GM23338 (cell line): ENCODE data around the gene NOL12. TPM values are rescaled to one million over a fixed set of nuclear protein-coding genes. Genes with fewer than 3 reads are reported as not detected.

Source experiments
- ATAC-seq: fragments of 200-7000 bp; cut with Tn5 transposase; 3 replicates; pipeline ENCODE4 v1.9.1; 2020
- DNase-seq: peaks from one replicate; pipeline ENCODE4 v3.0.0-alpha.2; 2015; ENCODE audit warnings: low spot score
- H2AFZ ChIP-seq: fragments of 200-600 bp; sonication (generic); 2 replicates; pipeline ENCODE4 v1.8.0; 2016; ENCODE audit warnings: antibody characterized with exemption, mild to moderate bottlenecking, moderate library complexity
- H3F3A ChIP-seq: fragments of 200-600 bp; sonication (generic); replicated peaks from 2 replicates; pipeline ENCODE4 v1.8.0; 2017; ENCODE audit warnings: antibody characterized with exemption, mixed run types, low read depth
- H3K27ac ChIP-seq: fragments of 200-600 bp; sonication (generic); 2 replicates; pipeline ENCODE4 v1.6.1; 2016; ENCODE audit warnings: low read depth
- H3K27me3 ChIP-seq: fragments of 200-600 bp; sonication (generic); 2 replicates; pipeline ENCODE4 v1.8.0; 2016; ENCODE audit warnings: mild to moderate bottlenecking, mixed run types, moderate library complexity; ENCODE audit not compliant: insufficient read depth
- H3K36me3 ChIP-seq: fragments of 200-600 bp; sonication (generic); 2 replicates; pipeline ENCODE4 v1.8.0; 2016; ENCODE audit warnings: mild to moderate bottlenecking; ENCODE audit not compliant: insufficient read depth
- H3K4me1 ChIP-seq: fragments of 200-600 bp; sonication (generic); 2 replicates; pipeline ENCODE4 v1.8.0; 2016; ENCODE audit warnings: mild to moderate bottlenecking, moderate library complexity; ENCODE audit not compliant: insufficient read depth
- H3K4me2 ChIP-seq: fragments of 200-600 bp; sonication (generic); 2 replicates; pipeline ENCODE4 v1.7.1; 2017; ENCODE audit warnings: mixed run types
- H3K4me3 ChIP-seq: fragments of 200-600 bp; sonication (generic); 2 replicates; pipeline ENCODE4 v1.6.1; 2016; ENCODE audit warnings: mixed run types
- H3K79me2 ChIP-seq: fragments of 200-600 bp; sonication (generic); replicated peaks from 2 replicates; pipeline ENCODE4 v1.8.0; 2017; ENCODE audit warnings: mild to moderate bottlenecking; ENCODE audit not compliant: insufficient read depth
- H3K9me2 ChIP-seq: fragments of 200-600 bp; sonication (generic); 2 replicates; pipeline ENCODE4 v1.8.0; 2017; ENCODE audit not compliant: insufficient read depth
- H4K20me1 ChIP-seq: fragments of 200-600 bp; sonication (generic); replicated peaks from 2 replicates; pipeline ENCODE4 v1.8.0; 2017; ENCODE audit warnings: mild to moderate bottlenecking; ENCODE audit not compliant: insufficient read depth
- H3K27ac Mint-ChIP-seq: 2 replicates; pipeline ENCODE4 v1.8.0; 2020; ENCODE audit warnings: inconsistent platforms, mild to moderate bottlenecking, moderate library complexity, mixed read lengths
- H3K27me3 Mint-ChIP-seq: 3 replicates; pipeline ENCODE4 v1.8.0; 2022; ENCODE audit warnings: low read depth, mild to moderate bottlenecking, moderate library complexity, mixed read lengths, inconsistent platforms; ENCODE audit not compliant: insufficient read depth, poor library complexity
- H3K36me3 Mint-ChIP-seq: 3 replicates; pipeline ENCODE4 v1.8.0; 2021; ENCODE audit warnings: low read depth, mild to moderate bottlenecking, inconsistent platforms, moderate library complexity, mixed read lengths
- H3K4me1 Mint-ChIP-seq: 3 replicates; pipeline ENCODE4 v1.8.0; 2020; ENCODE audit warnings: mild to moderate bottlenecking, inconsistent platforms, mixed read lengths
- H3K4me3 Mint-ChIP-seq: 3 replicates; pipeline ENCODE4 v1.8.0; 2021; ENCODE audit warnings: moderate library complexity, mild to moderate bottlenecking, inconsistent platforms, mixed read lengths
- H3K9me3 Mint-ChIP-seq: 3 replicates; pipeline ENCODE4 v1.8.0; 2020; ENCODE audit warnings: moderate library complexity, mild to moderate bottlenecking, inconsistent platforms, mixed read lengths
- CREB1 ChIP-seq: fragments of 250-450 bp; sonication (Bioruptor Pico); IDR thresholded peaks from 2 replicates; pipeline ENCODE4 v1.5.0; 2020; ENCODE audit warnings: low read depth, mild to moderate bottlenecking, moderate library complexity
- EZH2 ChIP-seq: fragments of 200-600 bp; sonication (generic); IDR thresholded peaks from one replicate; pipeline ENCODE4 v1.8.0; 2017; ENCODE audit warnings: antibody characterized with exemption, mild to moderate bottlenecking, low read depth; ENCODE audit not compliant: unreplicated experiment
- EZH2phosphoT487 ChIP-seq: fragments of 200-600 bp; sonication (generic); IDR thresholded peaks from one replicate; pipeline ENCODE4 v1.8.1; 2018; ENCODE audit warnings: antibody characterized with exemption; ENCODE audit not compliant: unreplicated experiment
- JUNB ChIP-seq: IDR thresholded peaks from one replicate; pipeline ENCODE4 v1.6.1; 2016; ENCODE audit warnings: antibody characterized with exemption; ENCODE audit not compliant: unreplicated experiment
- NANOG ChIP-seq: IDR thresholded peaks from 2 replicates; pipeline ENCODE4 v1.6.1; 2016; ENCODE audit warnings: antibody characterized with exemption, borderline replicate concordance
- POLR2AphosphoS5 ChIP-seq: IDR thresholded peaks from 2 replicates; pipeline ENCODE4 v1.6.1; 2016; ENCODE audit warnings: antibody characterized with exemption, low read depth
- STAT1 ChIP-seq: IDR thresholded peaks from one replicate; pipeline ENCODE4 v1.6.1; 2016; ENCODE audit warnings: antibody characterized with exemption; ENCODE audit not compliant: unreplicated experiment
- ZNF331 ChIP-seq: fragments of 250-450 bp; sonication (Bioruptor Pico); IDR thresholded peaks from 2 replicates; pipeline ENCODE4 v1.5.0; 2020; ENCODE audit warnings: low read depth, mild to moderate bottlenecking, moderate library complexity
- polyA plus RNA-seq: library from polyadenylated mRNA; unstranded; fragments of >200 nt; fragmentation: Nextera tagmentation; extraction: Ambion mirVana; gene quantifications from 2 replicates; pipeline ENCODE4 v1.2.1, GENCODE V29; 2016
- total RNA-seq: library from RNA; depleted of rRNA; stranded (reverse); fragments of >200 nt; shearing (Covaris generic); gene quantifications from 2 replicates; pipeline ENCODE4 v1.2.3, GENCODE V29; 2014
- TF ChIP-seq, protein P1 (sequence below), 2 experiments: fragments of 200-600 bp in 1 of 2; sonication (generic) in 1 of 2; conservative IDR thresholded peaks; 2 replicates each; pipeline versions ENCODE4 v1.5.1 to v1.6.1; 2016 to 2017; ENCODE audit warnings: antibody characterized with exemption in 2 of 2, low read depth in 2 of 2, mild to moderate bottlenecking in 2 of 2, moderate library complexity in 1 of 2
- TF ChIP-seq, protein P2 (sequence below): IDR thresholded peaks from 2 replicates; pipeline ENCODE4 v1.6.1; 2016; ENCODE audit warnings: antibody characterized with exemption
- TF ChIP-seq, protein P3 (sequence below): IDR thresholded peaks from one replicate; pipeline ENCODE4 v1.6.1; 2018; ENCODE audit warnings: antibody characterized with exemption; ENCODE audit not compliant: unreplicated experiment
- TF ChIP-seq, protein P4 (sequence below): fragments of 250-450 bp; sonication (Bioruptor Pico); IDR thresholded peaks from 2 replicates; pipeline ENCODE4 v1.5.0; 2020; ENCODE audit warnings: mild to moderate bottlenecking, moderate library complexity

The NOL12 gene
- total and polyA plus RNA-seq, 2 experiments from 2014 or later, result 22.2 to 48.5 TPM

DNA sequence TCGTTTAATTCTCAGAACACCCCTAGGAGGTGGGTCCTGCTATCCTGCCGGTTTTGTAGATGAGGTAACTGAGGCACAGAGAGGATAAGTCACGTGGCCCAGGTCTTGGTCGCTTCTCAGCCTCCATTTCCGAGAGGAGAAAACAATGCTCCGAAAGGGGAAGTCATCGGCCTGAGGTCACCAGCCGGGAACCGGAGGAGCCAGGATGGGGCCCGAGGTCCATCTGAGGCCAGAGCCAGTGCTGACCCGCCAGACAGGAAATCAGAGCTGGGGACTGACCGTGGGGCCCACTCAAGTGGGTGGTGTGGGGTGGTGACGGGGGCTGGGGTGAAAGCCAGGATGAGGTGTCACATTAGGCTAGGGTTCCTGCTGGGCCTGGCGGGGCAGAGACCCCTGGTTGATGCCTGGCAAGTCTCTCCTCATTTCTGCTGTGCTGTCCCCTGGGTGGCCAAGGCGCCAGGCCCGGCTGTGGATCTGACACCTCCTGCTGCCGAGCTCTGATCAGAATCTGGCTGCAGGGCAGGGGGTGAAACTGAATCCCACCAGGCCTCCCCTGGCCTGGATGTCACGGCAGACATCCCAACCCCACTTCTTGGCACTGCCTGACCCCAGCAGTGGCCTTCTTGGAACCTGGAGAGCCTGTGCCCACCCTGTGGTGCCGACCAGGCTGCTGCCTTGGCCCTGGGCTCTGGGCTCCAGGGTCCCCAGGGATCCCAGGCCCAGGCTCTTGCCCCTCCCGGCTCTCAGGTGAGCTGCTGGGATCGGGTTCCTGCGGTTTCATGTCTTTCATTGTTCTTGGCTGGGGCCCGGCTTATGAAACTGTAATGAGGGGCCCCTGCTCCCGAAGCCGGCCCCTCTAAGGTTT, 22.7 kb downstream of the NOL12 start (continued):
- TF ChIP-seq, protein P1, sequence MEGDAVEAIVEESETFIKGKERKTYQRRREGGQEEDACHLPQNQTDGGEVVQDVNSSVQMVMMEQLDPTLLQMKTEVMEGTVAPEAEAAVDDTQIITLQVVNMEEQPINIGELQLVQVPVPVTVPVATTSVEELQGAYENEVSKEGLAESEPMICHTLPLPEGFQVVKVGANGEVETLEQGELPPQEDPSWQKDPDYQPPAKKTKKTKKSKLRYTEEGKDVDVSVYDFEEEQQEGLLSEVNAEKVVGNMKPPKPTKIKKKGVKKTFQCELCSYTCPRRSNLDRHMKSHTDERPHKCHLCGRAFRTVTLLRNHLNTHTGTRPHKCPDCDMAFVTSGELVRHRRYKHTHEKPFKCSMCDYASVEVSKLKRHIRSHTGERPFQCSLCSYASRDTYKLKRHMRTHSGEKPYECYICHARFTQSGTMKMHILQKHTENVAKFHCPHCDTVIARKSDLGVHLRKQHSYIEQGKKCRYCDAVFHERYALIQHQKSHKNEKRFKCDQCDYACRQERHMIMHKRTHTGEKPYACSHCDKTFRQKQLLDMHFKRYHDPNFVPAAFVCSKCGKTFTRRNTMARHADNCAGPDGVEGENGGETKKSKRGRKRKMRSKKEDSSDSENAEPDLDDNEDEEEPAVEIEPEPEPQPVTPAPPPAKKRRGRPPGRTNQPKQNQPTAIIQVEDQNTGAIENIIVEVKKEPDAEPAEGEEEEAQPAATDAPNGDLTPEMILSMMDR (conservative IDR thresholded peaks at IDR 0.05; ENCODE audit: low read depth in 2 of 2), result no peak
- no peak for TF ChIP-seq ZNF331 (CRISPR knock-in tag)
- TF ChIP-seq, protein P2, sequence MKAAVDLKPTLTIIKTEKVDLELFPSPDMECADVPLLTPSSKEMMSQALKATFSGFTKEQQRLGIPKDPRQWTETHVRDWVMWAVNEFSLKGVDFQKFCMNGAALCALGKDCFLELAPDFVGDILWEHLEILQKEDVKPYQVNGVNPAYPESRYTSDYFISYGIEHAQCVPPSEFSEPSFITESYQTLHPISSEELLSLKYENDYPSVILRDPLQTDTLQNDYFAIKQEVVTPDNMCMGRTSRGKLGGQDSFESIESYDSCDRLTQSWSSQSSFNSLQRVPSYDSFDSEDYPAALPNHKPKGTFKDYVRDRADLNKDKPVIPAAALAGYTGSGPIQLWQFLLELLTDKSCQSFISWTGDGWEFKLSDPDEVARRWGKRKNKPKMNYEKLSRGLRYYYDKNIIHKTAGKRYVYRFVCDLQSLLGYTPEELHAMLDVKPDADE, result no peak
- TF ChIP-seq POLR2AphosphoS5, result no peak
- TF ChIP-seq STAT1, result no peak
- no peak for TF ChIP-seq CREB1 (CRISPR knock-in tag)
- no peak for TF ChIP-seq JUNB
- TF ChIP-seq EZH2phosphoT487, result no peak
- TF ChIP-seq, protein P3, sequence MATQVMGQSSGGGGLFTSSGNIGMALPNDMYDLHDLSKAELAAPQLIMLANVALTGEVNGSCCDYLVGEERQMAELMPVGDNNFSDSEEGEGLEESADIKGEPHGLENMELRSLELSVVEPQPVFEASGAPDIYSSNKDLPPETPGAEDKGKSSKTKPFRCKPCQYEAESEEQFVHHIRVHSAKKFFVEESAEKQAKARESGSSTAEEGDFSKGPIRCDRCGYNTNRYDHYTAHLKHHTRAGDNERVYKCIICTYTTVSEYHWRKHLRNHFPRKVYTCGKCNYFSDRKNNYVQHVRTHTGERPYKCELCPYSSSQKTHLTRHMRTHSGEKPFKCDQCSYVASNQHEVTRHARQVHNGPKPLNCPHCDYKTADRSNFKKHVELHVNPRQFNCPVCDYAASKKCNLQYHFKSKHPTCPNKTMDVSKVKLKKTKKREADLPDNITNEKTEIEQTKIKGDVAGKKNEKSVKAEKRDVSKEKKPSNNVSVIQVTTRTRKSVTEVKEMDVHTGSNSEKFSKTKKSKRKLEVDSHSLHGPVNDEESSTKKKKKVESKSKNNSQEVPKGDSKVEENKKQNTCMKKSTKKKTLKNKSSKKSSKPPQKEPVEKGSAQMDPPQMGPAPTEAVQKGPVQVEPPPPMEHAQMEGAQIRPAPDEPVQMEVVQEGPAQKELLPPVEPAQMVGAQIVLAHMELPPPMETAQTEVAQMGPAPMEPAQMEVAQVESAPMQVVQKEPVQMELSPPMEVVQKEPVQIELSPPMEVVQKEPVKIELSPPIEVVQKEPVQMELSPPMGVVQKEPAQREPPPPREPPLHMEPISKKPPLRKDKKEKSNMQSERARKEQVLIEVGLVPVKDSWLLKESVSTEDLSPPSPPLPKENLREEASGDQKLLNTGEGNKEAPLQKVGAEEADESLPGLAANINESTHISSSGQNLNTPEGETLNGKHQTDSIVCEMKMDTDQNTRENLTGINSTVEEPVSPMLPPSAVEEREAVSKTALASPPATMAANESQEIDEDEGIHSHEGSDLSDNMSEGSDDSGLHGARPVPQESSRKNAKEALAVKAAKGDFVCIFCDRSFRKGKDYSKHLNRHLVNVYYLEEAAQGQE, result no peak

DNA sequence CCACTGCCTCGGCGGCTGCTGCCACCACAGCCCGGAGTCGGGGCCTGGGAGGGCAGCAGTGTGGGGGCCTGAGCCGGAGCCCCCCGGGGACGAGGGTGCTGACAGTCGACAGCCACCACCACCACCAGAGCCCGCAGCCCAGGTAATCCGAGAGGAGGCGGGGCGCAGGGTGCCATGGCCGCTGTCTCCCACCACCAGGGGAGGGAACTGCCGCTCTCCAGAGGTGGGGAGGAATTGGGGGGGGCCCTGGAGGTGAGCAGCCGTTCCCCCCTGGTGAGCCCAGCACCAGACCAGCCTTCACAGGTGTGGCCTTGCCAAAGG, 23.3 kb downstream of the NOL12 start:
- H3K27me3 ChIP-seq, result no peaks in the 10 kb centered on the region
- no peak for DNase-seq
- H3K27me3 Mint-ChIP-seq, result peaks cover 12% of the 10 kb centered on the region
- H3K27ac ChIP-seq, result no peak overlapping the region
- H3K79me2 ChIP-seq, result no peaks in the 10 kb centered on the region
- no peak overlapping the region for H3K4me3 Mint-ChIP-seq
- H3K4me2 ChIP-seq, result no peak overlapping the region
- no peak overlapping the region for H3K4me3 ChIP-seq
- H3K36me3 Mint-ChIP-seq, result peaks cover 44% of the 10 kb centered on the region
- no peaks in the 10 kb centered on the region for H4K20me1 ChIP-seq
- H3K9me3 Mint-ChIP-seq, result no peaks in the 10 kb centered on the region
- ATAC-seq, result peak; percentile 64
- no peaks in the 10 kb centered on the region for H3F3A ChIP-seq
- 0 out of 2 replicates have a peak, but pooled peaks cover 5% of the 10 kb centered on the region for H3K36me3 ChIP-seq
- H2AFZ ChIP-seq, result no peak overlapping the region
- H3K4me1 Mint-ChIP-seq, result peaks cover 8% of the 10 kb centered on the region
- H3K4me1 ChIP-seq, result no peaks in the 10 kb centered on the region
- H3K9me2 ChIP-seq, result no peaks in the 10 kb centered on the region
- H3K27ac Mint-ChIP-seq, result no peak overlapping the region
- TF ChIP-seq ZNF331 (CRISPR knock-in tag) (no peak), POLR2AphosphoS5 (no peak), EZH2phosphoT487 (no peak), JUNB (no peak), NANOG (no peak), EZH2 (no peak)
- TF ChIP-seq, protein P4, sequence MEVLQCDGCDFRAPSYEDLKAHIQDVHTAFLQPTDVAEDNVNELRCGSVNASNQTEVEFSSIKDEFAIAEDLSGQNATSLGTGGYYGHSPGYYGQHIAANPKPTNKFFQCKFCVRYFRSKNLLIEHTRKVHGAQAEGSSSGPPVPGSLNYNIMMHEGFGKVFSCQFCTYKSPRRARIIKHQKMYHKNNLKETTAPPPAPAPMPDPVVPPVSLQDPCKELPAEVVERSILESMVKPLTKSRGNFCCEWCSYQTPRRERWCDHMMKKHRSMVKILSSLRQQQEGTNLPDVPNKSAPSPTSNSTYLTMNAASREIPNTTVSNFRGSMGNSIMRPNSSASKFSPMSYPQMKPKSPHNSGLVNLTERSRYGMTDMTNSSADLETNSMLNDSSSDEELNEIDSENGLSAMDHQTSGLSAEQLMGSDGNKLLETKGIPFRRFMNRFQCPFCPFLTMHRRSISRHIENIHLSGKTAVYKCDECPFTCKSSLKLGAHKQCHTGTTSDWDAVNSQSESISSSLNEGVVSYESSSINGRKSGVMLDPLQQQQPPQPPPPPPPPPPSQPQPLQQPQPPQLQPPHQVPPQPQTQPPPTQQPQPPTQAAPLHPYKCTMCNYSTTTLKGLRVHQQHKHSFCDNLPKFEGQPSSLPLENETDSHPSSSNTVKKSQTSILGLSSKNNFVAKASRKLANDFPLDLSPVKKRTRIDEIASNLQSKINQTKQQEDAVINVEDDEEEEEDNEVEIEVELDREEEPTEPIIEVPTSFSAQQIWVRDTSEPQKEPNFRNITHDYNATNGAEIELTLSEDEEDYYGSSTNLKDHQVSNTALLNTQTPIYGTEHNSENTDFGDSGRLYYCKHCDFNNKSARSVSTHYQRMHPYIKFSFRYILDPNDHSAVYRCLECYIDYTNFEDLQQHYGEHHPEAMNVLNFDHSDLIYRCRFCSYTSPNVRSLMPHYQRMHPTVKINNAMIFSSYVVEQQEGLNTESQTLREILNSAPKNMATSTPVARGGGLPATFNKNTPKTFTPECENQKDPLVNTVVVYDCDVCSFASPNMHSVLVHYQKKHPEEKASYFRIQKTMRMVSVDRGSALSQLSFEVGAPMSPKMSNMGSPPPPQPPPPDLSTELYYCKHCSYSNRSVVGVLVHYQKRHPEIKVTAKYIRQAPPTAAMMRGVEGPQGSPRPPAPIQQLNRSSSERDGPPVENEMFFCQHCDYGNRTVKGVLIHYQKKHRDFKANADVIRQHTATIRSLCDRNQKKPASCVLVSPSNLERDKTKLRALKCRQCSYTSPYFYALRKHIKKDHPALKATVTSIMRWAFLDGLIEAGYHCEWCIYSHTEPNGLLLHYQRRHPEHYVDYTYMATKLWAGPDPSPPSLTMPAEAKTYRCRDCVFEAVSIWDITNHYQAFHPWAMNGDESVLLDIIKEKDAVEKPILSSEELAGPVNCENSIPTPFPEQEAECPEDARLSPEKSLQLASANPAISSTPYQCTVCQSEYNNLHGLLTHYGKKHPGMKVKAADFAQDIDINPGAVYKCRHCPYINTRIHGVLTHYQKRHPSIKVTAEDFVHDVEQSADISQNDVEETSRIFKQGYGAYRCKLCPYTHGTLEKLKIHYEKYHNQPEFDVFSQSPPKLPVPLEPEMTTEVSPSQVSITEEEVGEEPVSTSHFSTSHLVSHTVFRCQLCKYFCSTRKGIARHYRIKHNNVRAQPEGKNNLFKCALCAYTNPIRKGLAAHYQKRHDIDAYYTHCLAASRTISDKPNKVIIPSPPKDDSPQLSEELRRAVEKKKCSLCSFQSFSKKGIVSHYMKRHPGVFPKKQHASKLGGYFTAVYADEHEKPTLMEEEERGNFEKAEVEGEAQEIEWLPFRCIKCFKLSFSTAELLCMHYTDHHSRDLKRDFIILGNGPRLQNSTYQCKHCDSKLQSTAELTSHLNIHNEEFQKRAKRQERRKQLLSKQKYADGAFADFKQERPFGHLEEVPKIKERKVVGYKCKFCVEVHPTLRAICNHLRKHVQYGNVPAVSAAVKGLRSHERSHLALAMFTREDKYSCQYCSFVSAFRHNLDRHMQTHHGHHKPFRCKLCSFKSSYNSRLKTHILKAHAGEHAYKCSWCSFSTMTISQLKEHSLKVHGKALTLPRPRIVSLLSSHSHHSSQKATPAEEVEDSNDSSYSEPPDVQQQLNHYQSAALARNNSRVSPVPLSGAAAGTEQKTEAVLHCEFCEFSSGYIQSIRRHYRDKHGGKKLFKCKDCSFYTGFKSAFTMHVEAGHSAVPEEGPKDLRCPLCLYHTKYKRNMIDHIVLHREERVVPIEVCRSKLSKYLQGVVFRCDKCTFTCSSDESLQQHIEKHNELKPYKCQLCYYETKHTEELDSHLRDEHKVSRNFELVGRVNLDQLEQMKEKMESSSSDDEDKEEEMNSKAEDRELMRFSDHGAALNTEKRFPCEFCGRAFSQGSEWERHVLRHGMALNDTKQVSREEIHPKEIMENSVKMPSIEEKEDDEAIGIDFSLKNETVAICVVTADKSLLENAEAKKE (CRISPR knock-in tag), result no peak
